ENCODE data around the gene CBY2.

- peak; percentile 60 for TF ChIP-seq CTCF (IDR thresholded peaks at IDR 0.05; ENCODE audit: low read length)
- TF ChIP-seq EZH2 (IDR thresholded peaks at IDR 0.05; ENCODE audit: borderline replicate concordance, low read length), result no peak
Measured at GRCh38 chr13:45728759-45729158, 26.6 kb downstream of the CBY2 start.
